HEK293T (cell line): ENCODE measurements around the gene PRKCZ.

Source experiments
- FOXK2 ChIP-seq: fragments of 450-650 bp; IDR thresholded peaks from 2 replicates; pipeline ENCODE4 v1.6.1; 2016; ENCODE audit warnings: mild to moderate bottlenecking
- FOXM1 ChIP-seq: fragments of 450-650 bp; IDR thresholded peaks from 2 replicates; pipeline ENCODE4 v1.6.1; 2017; ENCODE audit warnings: mild to moderate bottlenecking, borderline replicate concordance
- TARDBP ChIP-seq: fragments of 450-650 bp; IDR thresholded peaks from 2 replicates; pipeline ENCODE4 v1.6.1; 2016

DNA sequence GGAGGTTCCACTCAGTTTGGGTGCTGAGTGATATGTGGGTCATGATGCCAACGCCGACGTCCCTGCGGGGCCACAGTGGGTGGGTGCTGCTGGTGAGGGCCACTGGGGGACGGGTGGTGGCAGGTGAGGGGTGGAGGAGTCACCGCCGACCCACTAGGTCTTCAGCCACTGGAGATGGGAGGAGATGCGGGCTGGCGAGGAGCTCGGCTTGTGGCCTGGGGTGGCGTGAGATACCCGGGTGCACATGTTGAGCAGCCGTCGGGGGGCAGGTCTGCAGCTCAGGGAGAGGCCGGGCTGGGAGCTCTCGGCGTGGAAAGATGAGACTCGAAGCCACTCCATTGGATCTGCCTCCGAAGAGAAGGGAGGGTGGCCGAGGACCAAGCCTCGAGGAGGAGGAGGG, 103.8 kb downstream of the PRKCZ start:
- TF ChIP-seq FOXK2 (no peak), FOXM1 (no peak), TARDBP (no peak)
